T-helper 17 cell (primary cell): ENCODE data around the gene PLCH2. TPM values are rescaled to one million over a fixed set of nuclear protein-coding genes. Genes with fewer than 3 reads are reported as not detected.

ENCODE experiments used
- ATAC-seq: fragments of 150-1000 bp; cut with Tn5 transposase; 2 replicates; pipeline ENCODE4 v1.10.0; 2021; ENCODE audit warnings: mild to moderate bottlenecking, moderate library complexity
- DNase-seq, 3 donors: peaks; one replicate each; pipeline versions ENCODE4 v3.0.0 to v3.0.0-alpha.2; 2020 to 2021
- H3K9me3 ChIP-seq: one replicate; pipeline ENCODE4 v1.7.0; 2013; ENCODE audit warnings: low read length, mild to moderate bottlenecking; ENCODE audit not compliant: control insufficient read depth, poor library complexity, severe bottlenecking
- H3K27ac Mint-ChIP-seq: one replicate; pipeline ENCODE4 v1.8.0; 2022; ENCODE audit warnings: mild to moderate bottlenecking, moderate library complexity, mixed read lengths
- H3K27me3 Mint-ChIP-seq: one replicate; pipeline ENCODE4 v1.8.0; 2022; ENCODE audit warnings: mixed read lengths
- H3K36me3 Mint-ChIP-seq: one replicate; pipeline ENCODE4 v1.8.0; 2022; ENCODE audit warnings: low read depth, mixed read lengths
- H3K4me1 Mint-ChIP-seq: one replicate; pipeline ENCODE4 v1.8.0; 2022; ENCODE audit warnings: mild to moderate bottlenecking, mixed read lengths
- H3K4me3 Mint-ChIP-seq: one replicate; pipeline ENCODE4 v1.8.0; 2022; ENCODE audit warnings: mild to moderate bottlenecking, moderate library complexity, mixed read lengths
- total RNA-seq, 4 donors: library from RNA in 2 of 4; stranded (reverse) in 2 of 4; gene quantifications; one replicate each; pipeline ENCODE4 v1.2.3 and lab custom pipeline; 2022 to 2026

PLCH2 gene
- total RNA-seq, 2 donors from 2014 or later: 30.0 to 39.3 TPM

GRCh38 chr1:2534315-2534686 lies 58.2 kb downstream of the PLCH2 start:
- Mint-ChIP-seq H3K4me3 (no peak overlapping the region), H3K4me1 (peaks cover 4% of the 10 kb centered on the region), H3K27ac (no peak overlapping the region), H3K27me3 (peaks cover 18% of the 10 kb centered on the region), H3K36me3 (no peaks in the 10 kb centered on the region)
- ATAC-seq (no peak), DNase-seq (no peak)
- no peaks in the 10 kb centered on the region for H3K9me3 ChIP-seq

GRCh38 chr1:2534687-2535441 lies 58.8 kb downstream of the PLCH2 start:
- Mint-ChIP-seq H3K27ac (no peak overlapping the region), H3K36me3 (no peaks in the 10 kb centered on the region), H3K27me3 (peaks cover 18% of the 10 kb centered on the region), H3K4me3 (no peak overlapping the region), H3K4me1 (peaks cover 4% of the 10 kb centered on the region)
- no peak for ATAC-seq
- no peak for DNase-seq
- no peaks in the 10 kb centered on the region for H3K9me3 ChIP-seq

GRCh38 chr1:2535455-2535854 lies 59.4 kb downstream of the PLCH2 start:
- ATAC-seq (no peak), DNase-seq (no peak)
- H3K9me3 ChIP-seq: no peaks in the 10 kb centered on the region
- Mint-ChIP-seq H3K4me1 (peaks cover 4% of the 10 kb centered on the region), H3K27me3 (peaks cover 18% of the 10 kb centered on the region), H3K36me3 (no peaks in the 10 kb centered on the region), H3K4me3 (no peak overlapping the region), H3K27ac (no peak overlapping the region)

GRCh38 chr1:2535981-2536380 lies 59.9 kb downstream of the PLCH2 start:
- Mint-ChIP-seq H3K27ac (no peak overlapping the region), H3K27me3 (peaks cover 16% of the 10 kb centered on the region), H3K4me3 (no peak overlapping the region), H3K36me3 (no peaks in the 10 kb centered on the region), H3K4me1 (peaks cover 4% of the 10 kb centered on the region)
- no peaks in the 10 kb centered on the region for H3K9me3 ChIP-seq
- DNase-seq (no peak), ATAC-seq (no peak)

- Mint-ChIP-seq H3K36me3 (no peaks in the 10 kb centered on the region), H3K27me3 (peaks cover 9% of the 10 kb centered on the region), H3K4me3 (no peak overlapping the region), H3K4me1 (peaks cover 4% of the 10 kb centered on the region), H3K27ac (no peak overlapping the region)
- no peaks in the 10 kb centered on the region for H3K9me3 ChIP-seq
- ATAC-seq (no peak), DNase-seq (no peak)
These were observed 61.7 kb downstream of the PLCH2 start for GRCh38 chr1:2537784-2538115.

GRCh38 chr1:2538376-2538775 lies 62.3 kb downstream of the PLCH2 start:
- Mint-ChIP-seq H3K27ac (no peak overlapping the region), H3K36me3 (no peaks in the 10 kb centered on the region), H3K4me3 (no peak overlapping the region), H3K4me1 (peaks cover 4% of the 10 kb centered on the region), H3K27me3 (peaks cover 2% of the 10 kb centered on the region)
- DNase-seq (no peak), ATAC-seq (no peak)
- H3K9me3 ChIP-seq: no peaks in the 10 kb centered on the region

- Mint-ChIP-seq H3K27ac (no peak overlapping the region), H3K27me3 (no peaks in the 10 kb centered on the region), H3K4me1 (peaks cover 4% of the 10 kb centered on the region), H3K36me3 (no peaks in the 10 kb centered on the region), H3K4me3 (no peak overlapping the region)
- no peaks in the 10 kb centered on the region for H3K9me3 ChIP-seq
- DNase-seq (no peak), ATAC-seq (no peak)
These were observed 62.8 kb downstream of the PLCH2 start for GRCh38 chr1:2538872-2539271.

GRCh38 chr1:2539312-2539907 lies 63.3 kb downstream of the PLCH2 start:
- DNase-seq (no peak), ATAC-seq (peak; percentile 62)
- peaks cover 4% of the 10 kb centered on the region for H3K4me1 Mint-ChIP-seq
- no peak overlapping the region for H3K27ac Mint-ChIP-seq
- H3K27me3 Mint-ChIP-seq: no peaks in the 10 kb centered on the region
- no peaks in the 10 kb centered on the region for H3K9me3 ChIP-seq
- H3K36me3 Mint-ChIP-seq: no peaks in the 10 kb centered on the region
- H3K4me3 Mint-ChIP-seq: no peak overlapping the region

GRCh38 chr1:2540816-2541492 lies 64.9 kb downstream of the PLCH2 start:
- H3K4me3 Mint-ChIP-seq: no peak overlapping the region
- H3K4me1 Mint-ChIP-seq: peaks cover 3% of the 10 kb centered on the region
- no peak for ATAC-seq

GRCh38 chr1:2541619-2542245 lies 65.6 kb downstream of the PLCH2 start:
- H3K9me3 ChIP-seq: no peaks in the 10 kb centered on the region
- Mint-ChIP-seq H3K27me3 (no peaks in the 10 kb centered on the region), H3K36me3 (no peaks in the 10 kb centered on the region), H3K4me1 (no peaks in the 10 kb centered on the region), H3K4me3 (no peak overlapping the region), H3K27ac (no peak overlapping the region)
- no peak for DNase-seq
- ATAC-seq: no peak

More at GRCh38 chr1:2540816-2541492, 64.9 kb downstream of the PLCH2 start:
- no peaks in the 10 kb centered on the region for H3K27me3 Mint-ChIP-seq
- H3K9me3 ChIP-seq: no peaks in the 10 kb centered on the region
- H3K27ac Mint-ChIP-seq: no peak overlapping the region
- H3K36me3 Mint-ChIP-seq: no peaks in the 10 kb centered on the region
- no peak for DNase-seq

- H3K9me3 ChIP-seq: no peaks in the 10 kb centered on the region
- Mint-ChIP-seq H3K27me3 (no peaks in the 10 kb centered on the region), H3K36me3 (no peaks in the 10 kb centered on the region), H3K27ac (no peak overlapping the region), H3K4me1 (no peaks in the 10 kb centered on the region), H3K4me3 (no peak overlapping the region)
- no peak for ATAC-seq
- DNase-seq: no peak
These were observed 66.3 kb downstream of the PLCH2 start for GRCh38 chr1:2542246-2542915.

GRCh38 chr1:2543543-2544092 lies 67.5 kb downstream of the PLCH2 start:
- Mint-ChIP-seq H3K27ac (no peak overlapping the region), H3K27me3 (no peaks in the 10 kb centered on the region), H3K4me3 (no peak overlapping the region), H3K4me1 (peaks cover 3% of the 10 kb centered on the region), H3K36me3 (no peaks in the 10 kb centered on the region)
- ATAC-seq (no peak), DNase-seq (no peak)
- no peaks in the 10 kb centered on the region for H3K9me3 ChIP-seq
